Hair follicular keratinocyte (primary cell): ENCODE results near the gene SMIM17. TPM values are rescaled to one million over a fixed set of nuclear protein-coding genes. Genes with fewer than 3 reads are reported as not detected.

Experiments
- total RNA-seq: library from RNA; depleted of rRNA; stranded (reverse); fragments of >200 nt; gene quantifications from 2 replicates; pipeline ENCODE4 v1.2.3, GENCODE V29; 2015

Gene SMIM17
- 0.08 TPM in 1 of 2 replicates, not detected in the other for total RNA-seq

GRCh38 chr19:56642711-56643459 is at the start of gene SMIM17:
SMIM17 (plus strand) TSS chr19:56643159; CDS start chr19:56645668, 2,509 bp downstream.

GRCh38 chr19:56594783-56595547 is 48.0 kb upstream of the SMIM17 start, which contains the start of gene ZNF71:
ZNF71 (plus strand) TSS chr19:56595302; CDS start chr19:56601559, 6,257 bp downstream.

GRCh38 chr19:56671613-56671994 is 28.6 kb downstream of the SMIM17 start, which contains the start of gene ZNF835:
ZNF835 (minus strand) TSS chr19:56671757; CDS start chr19:56665198, 6,559 bp downstream.

Other genes starting within 250 kb of the SMIM17 start
- gene ZNF582, start 249.6 kb upstream of the SMIM17 start, total RNA-seq, result 1.7 and 1.9 TPM in 2 replicates
- gene ZNF583, start 238.8 kb upstream of the SMIM17 start, total RNA-seq, result 0.70 and 3.7 TPM in 2 replicates
- gene ZNF667, start 165.8 kb upstream of the SMIM17 start, total RNA-seq, result 0.72 and 2.2 TPM in 2 replicates
- gene ZNF471, start 135.3 kb upstream of the SMIM17 start, total RNA-seq, result 0.80 and 1.9 TPM in 2 replicates
- 6.8 and 9.9 TPM in 2 replicates for gene ZFP28, start 104.2 kb upstream of the SMIM17 start, total RNA-seq
- 2.2 and 3.1 TPM in 2 replicates for gene ZNF470, start 75.7 kb upstream of the SMIM17 start, total RNA-seq
- 7.0 and 8.2 TPM in 2 replicates for gene ZNF71, start 47.9 kb upstream of the SMIM17 start, total RNA-seq
- not detected in 2 replicates for gene ZNF835, start 28.6 kb downstream of the SMIM17 start, total RNA-seq
- gene PEG3, start 197.6 kb downstream of the SMIM17 start, total RNA-seq, result 0.65 and 1.0 TPM in 2 replicates
- gene ZIM2, start 197.6 kb downstream of the SMIM17 start, total RNA-seq, result not detected in 2 replicates